Measurements from ENCODE around the gene UCP2.

The UCP2 gene

GRCh38 chr11:73982595-73982989 lies at the start of gene UCP2:
Gene UCP2, minus strand, starts transcription at chr11:73982843. Its CDS starts 4,465 bp downstream, at chr11:73978378.
- H3K27ac ChIP-seq, result peak within 1 kb of the TSS; percentile 76
- no peak for DNase-seq (ENCODE audit: low read depth, low spot score)
- H3K9me3 ChIP-seq (ENCODE audit: low read depth, low read length), result no peaks in the 10 kb centered on the region
- H3K36me3 ChIP-seq (ENCODE audit: insufficient read depth, low read length), result peaks cover 32% of the 10 kb centered on the region
- TF ChIP-seq EZH2 (IDR thresholded peaks at IDR 0.05) (no peak), POLR2AphosphoS5 (IDR thresholded peaks at IDR 0.05; ENCODE audit: borderline replicate concordance, low read depth, low read length) (peak; percentile 92), FOXP2 (optimal IDR thresholded peaks at IDR 0.05; ENCODE audit: control extremely low read depth, extremely low read length, insufficient read depth) (no peak)
- H3K9ac ChIP-seq (ENCODE audit: insufficient read length), result peak within 1 kb of the TSS; percentile 90
- H3K4me3 ChIP-seq, result peak within 1 kb of the TSS; percentile 84

GRCh38 chr11:74030723-74031676 lies 48.4 kb upstream of the UCP2 start:
- H3K27ac ChIP-seq, result no peak overlapping the region
- no peak overlapping the region for H3K4me3 ChIP-seq
- TF ChIP-seq EZH2 (IDR thresholded peaks at IDR 0.05) (no peak), FOXP2 (optimal IDR thresholded peaks at IDR 0.05; ENCODE audit: control extremely low read depth, extremely low read length, insufficient read depth) (no peak), POLR2AphosphoS5 (IDR thresholded peaks at IDR 0.05; ENCODE audit: borderline replicate concordance, low read depth, low read length) (no peak)
- no peaks in the 10 kb centered on the region for H3K9me3 ChIP-seq (ENCODE audit: low read depth, low read length)
- H3K9ac ChIP-seq (ENCODE audit: insufficient read length), result no peak overlapping the region
- peaks cover 38% of the 10 kb centered on the region for H3K36me3 ChIP-seq (ENCODE audit: insufficient read depth, low read length)
- no peak for DNase-seq (ENCODE audit: low read depth, low spot score)

DNA sequence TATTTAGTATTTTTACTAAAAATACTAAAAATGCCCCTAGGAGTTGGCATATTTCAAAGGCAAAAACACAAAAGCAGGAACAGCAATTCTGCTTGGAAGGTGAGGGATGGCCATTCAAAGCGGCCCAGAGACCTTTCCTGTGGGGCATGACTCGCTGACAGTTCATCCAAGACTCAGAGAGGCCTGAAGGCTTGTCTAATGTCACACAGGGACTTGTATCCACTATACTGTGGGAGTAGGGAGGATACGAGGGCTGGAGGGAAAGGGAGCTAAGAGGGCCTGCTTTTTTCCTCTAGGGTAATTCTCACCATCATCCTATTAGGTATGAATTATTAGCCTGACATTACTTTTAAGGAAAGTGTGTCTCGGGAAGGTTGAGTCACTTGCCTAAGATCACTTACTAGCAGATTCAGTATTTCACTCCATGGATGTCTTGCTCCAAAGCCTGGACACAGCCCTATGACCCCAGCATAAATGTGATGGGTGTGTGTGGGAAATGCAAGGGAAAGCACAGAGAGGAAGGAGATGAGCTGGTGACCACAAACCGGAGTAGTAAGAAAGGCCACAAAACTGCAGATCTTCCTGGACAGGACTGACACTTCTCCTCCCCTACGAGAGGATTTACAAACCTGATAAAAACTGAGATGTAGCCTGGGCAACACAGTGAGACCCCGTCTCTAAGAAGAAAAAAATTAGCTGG lies 43.0 kb upstream of the UCP2 start:
- H3K27ac ChIP-seq, result no peak overlapping the region
- DNase-seq (ENCODE audit: low read depth, low spot score), result no peak
- H3K36me3 ChIP-seq (ENCODE audit: insufficient read depth, low read length), result no peaks in the 10 kb centered on the region
- H3K9me3 ChIP-seq (ENCODE audit: low read depth, low read length), result no peaks in the 10 kb centered on the region
- TF ChIP-seq EZH2 (IDR thresholded peaks at IDR 0.05) (no peak), POLR2AphosphoS5 (IDR thresholded peaks at IDR 0.05; ENCODE audit: borderline replicate concordance, low read depth, low read length) (no peak), FOXP2 (optimal IDR thresholded peaks at IDR 0.05; ENCODE audit: control extremely low read depth, extremely low read length, insufficient read depth) (no peak)
- no peak overlapping the region for H3K9ac ChIP-seq (ENCODE audit: insufficient read length)
- H3K4me3 ChIP-seq, result no peak overlapping the region

GRCh38 chr11:74024261-74025029 lies 41.8 kb upstream of the UCP2 start:
- Histone ChIP-seq H3K36me3 (ENCODE audit: insufficient read depth, low read length) (no peaks in the 10 kb centered on the region), H3K4me3 (no peak overlapping the region), H3K27ac (no peak overlapping the region), H3K9ac (ENCODE audit: insufficient read length) (no peak overlapping the region), H3K9me3 (ENCODE audit: low read depth, low read length) (no peaks in the 10 kb centered on the region)
- TF ChIP-seq FOXP2 (optimal IDR thresholded peaks at IDR 0.05; ENCODE audit: control extremely low read depth, extremely low read length, insufficient read depth) (no peak), EZH2 (IDR thresholded peaks at IDR 0.05) (no peak), POLR2AphosphoS5 (IDR thresholded peaks at IDR 0.05; ENCODE audit: borderline replicate concordance, low read depth, low read length) (no peak)
- no peak for DNase-seq (ENCODE audit: low read depth, low spot score)

- TF ChIP-seq EZH2 (IDR thresholded peaks at IDR 0.05) (no peak), POLR2AphosphoS5 (IDR thresholded peaks at IDR 0.05; ENCODE audit: borderline replicate concordance, low read depth, low read length) (no peak), FOXP2 (optimal IDR thresholded peaks at IDR 0.05; ENCODE audit: control extremely low read depth, extremely low read length, insufficient read depth) (no peak)
- Histone ChIP-seq H3K27ac (no peak overlapping the region), H3K9me3 (ENCODE audit: low read depth, low read length) (no peaks in the 10 kb centered on the region), H3K9ac (ENCODE audit: insufficient read length) (no peak overlapping the region), H3K4me3 (no peak overlapping the region), H3K36me3 (ENCODE audit: insufficient read depth, low read length) (no peaks in the 10 kb centered on the region)
- no peak for DNase-seq (ENCODE audit: low read depth, low spot score)
These were observed 40.6 kb upstream of the UCP2 start for GRCh38 chr11:74023276-74023675.

- Histone ChIP-seq H3K36me3 (ENCODE audit: insufficient read depth, low read length) (no peaks in the 10 kb centered on the region; the same call in 1 of the 2 replicates), H3K27ac (no peak overlapping the region), H3K9ac (ENCODE audit: insufficient read length) (no peak overlapping the region), H3K4me3 (no peak overlapping the region), H3K9me3 (ENCODE audit: low read depth, low read length) (no peaks in the 10 kb centered on the region)
- no peak for DNase-seq (ENCODE audit: low read depth, low spot score)
- TF ChIP-seq POLR2AphosphoS5 (IDR thresholded peaks at IDR 0.05; ENCODE audit: borderline replicate concordance, low read depth, low read length), result no peak
- TF ChIP-seq FOXP2 (optimal IDR thresholded peaks at IDR 0.05; ENCODE audit: control extremely low read depth, extremely low read length, insufficient read depth), result no peak
- no peak for TF ChIP-seq EZH2 (IDR thresholded peaks at IDR 0.05)
These were observed 39.9 kb upstream of the UCP2 start for GRCh38 chr11:74022546-74022945.

DNA sequence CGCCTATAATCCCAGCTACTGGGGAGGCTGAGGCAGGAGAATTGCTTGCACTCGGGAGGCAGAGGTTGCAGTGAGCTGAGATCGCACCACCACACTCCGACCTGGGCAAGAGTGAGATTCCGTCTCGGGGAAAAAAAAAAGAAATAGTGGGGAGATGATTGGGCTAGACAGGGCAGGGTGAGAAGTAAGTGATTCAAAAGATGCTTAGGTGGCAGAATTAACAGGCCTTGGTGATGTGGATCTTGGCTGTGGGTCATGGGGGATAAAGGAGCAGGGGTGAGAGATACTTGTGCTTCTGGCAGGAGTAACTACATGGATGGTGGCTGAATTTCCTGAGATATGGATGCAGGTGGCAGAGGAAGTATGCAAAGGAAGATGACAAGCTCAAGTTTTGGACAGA lies 39.4 kb upstream of the UCP2 start:
- H3K36me3 ChIP-seq (ENCODE audit: insufficient read depth, low read length), result no peaks in the 10 kb centered on the region; the same call in 1 of the 2 replicates
- H3K9ac ChIP-seq (ENCODE audit: insufficient read length), result no peak overlapping the region
- no peak for DNase-seq (ENCODE audit: low read depth, low spot score)
- H3K27ac ChIP-seq, result no peak overlapping the region
- no peak overlapping the region for H3K4me3 ChIP-seq
- H3K9me3 ChIP-seq (ENCODE audit: low read depth, low read length), result no peaks in the 10 kb centered on the region
- TF ChIP-seq EZH2 (IDR thresholded peaks at IDR 0.05), result no peak
- no peak for TF ChIP-seq POLR2AphosphoS5 (IDR thresholded peaks at IDR 0.05; ENCODE audit: borderline replicate concordance, low read depth, low read length)
- no peak for TF ChIP-seq FOXP2 (optimal IDR thresholded peaks at IDR 0.05; ENCODE audit: control extremely low read depth, extremely low read length, insufficient read depth)
